ENCODE results near the gene ASCC2. TPM values are rescaled to one million over a fixed set of nuclear protein-coding genes. Genes with fewer than 3 reads are reported as not detected.
"Not testable (repeated sequence)": the region's sequence is repeated elsewhere in the genome, so short reads cannot be mapped to it uniquely, and the experiment has no call there.

ASCC2 gene
- total and polyA plus RNA-seq, 4 donors = 21.2 to 58.0 (median 39.6) TPM

DNA sequence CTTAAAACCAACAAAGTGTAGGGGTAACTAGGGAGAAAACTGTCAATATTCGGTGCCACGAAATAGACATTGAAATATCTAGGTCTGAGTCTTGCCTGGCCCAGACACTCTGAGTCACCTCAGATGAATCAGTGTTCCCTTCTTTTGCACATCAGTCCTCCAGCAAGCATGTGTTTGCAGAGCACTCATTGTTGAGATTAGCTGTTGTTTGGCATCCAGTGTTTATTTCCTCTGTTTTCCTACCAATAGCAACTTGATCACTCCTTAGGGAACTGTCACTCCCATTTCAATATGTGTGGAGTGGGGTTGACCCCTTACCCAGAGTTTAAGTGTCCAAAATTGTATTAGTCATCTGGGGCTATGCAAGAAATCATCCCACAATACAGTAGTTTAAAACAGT is 4.7 kb upstream of the ASCC2 start:
- no peaks in the 10 kb centered on the region for H3K9me3 ChIP-seq (ENCODE audit: control insufficient read depth, low read length)
- no peaks in the 10 kb centered on the region for H3K27me3 ChIP-seq (ENCODE audit: control insufficient read depth in 1 of 2, insufficient read depth in 2 of 2, low read length in 1 of 2)
- no peak for DNase-seq
- H3K4me3 ChIP-seq (ENCODE audit: low read length in 2 of 2) = no peak overlapping the region
- intact Hi-C loops (cut with DNase I) = no loop called here
- no peak overlapping the region for H3K27ac ChIP-seq (ENCODE audit: low read depth in 1 of 2, low read length in 2 of 2)
- H3K4me1 ChIP-seq (ENCODE audit: control insufficient read depth in 1 of 2, insufficient read depth in 2 of 2, low read length in 2 of 2) = no peaks in the 10 kb centered on the region
- no peak for ATAC-seq (ENCODE audit: low FRiP score)
- 48 to 63% methylated on average over 2 of the region's 2 CpGs for WGBS, 2 donors
- H3K36me3 ChIP-seq (ENCODE audit: control insufficient read depth in 1 of 2, insufficient read depth in 2 of 2, low read length in 1 of 2) = no peaks in the 10 kb centered on the region

DNA sequence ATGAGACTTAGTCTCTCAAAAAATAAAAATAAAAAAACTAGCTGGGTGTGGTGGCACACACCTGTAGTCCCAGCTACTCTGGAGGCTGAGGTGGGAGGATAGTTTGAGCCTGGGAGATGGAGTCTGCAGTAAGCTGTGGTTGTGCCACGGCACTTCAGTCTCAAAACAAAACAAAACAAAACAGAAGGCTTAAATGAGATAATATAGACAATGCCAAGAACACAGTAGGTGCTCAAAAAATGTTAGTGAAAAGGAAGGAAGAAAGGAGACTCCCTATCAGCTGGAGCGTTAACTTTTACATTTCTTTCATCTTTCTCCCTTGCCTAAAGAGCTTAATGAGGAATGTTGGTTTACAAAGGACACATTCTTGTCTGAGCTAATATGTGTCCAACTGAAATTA is 4.1 kb upstream of the ASCC2 start:
- 79 to 86% methylated on average over 2 of the region's 2 CpGs for WGBS, 2 donors
- Histone ChIP-seq H3K27ac (ENCODE audit: low read depth in 1 of 2, low read length in 2 of 2) (no peak overlapping the region), H3K27me3 (ENCODE audit: control insufficient read depth in 1 of 2, insufficient read depth in 2 of 2, low read length in 1 of 2) (no peaks in the 10 kb centered on the region), H3K4me3 (ENCODE audit: low read length in 2 of 2) (no peak overlapping the region), H3K4me1 (ENCODE audit: control insufficient read depth in 1 of 2, insufficient read depth in 2 of 2, low read length in 2 of 2) (no peaks in the 10 kb centered on the region), H3K9me3 (ENCODE audit: control insufficient read depth, low read length) (no peaks in the 10 kb centered on the region), H3K36me3 (ENCODE audit: control insufficient read depth in 1 of 2, insufficient read depth in 2 of 2, low read length in 1 of 2) (no peaks in the 10 kb centered on the region)
- DNase-seq (no peak), ATAC-seq (ENCODE audit: low FRiP score) (no peak)
- intact Hi-C loops (cut with DNase I) = no loop called here

DNA sequence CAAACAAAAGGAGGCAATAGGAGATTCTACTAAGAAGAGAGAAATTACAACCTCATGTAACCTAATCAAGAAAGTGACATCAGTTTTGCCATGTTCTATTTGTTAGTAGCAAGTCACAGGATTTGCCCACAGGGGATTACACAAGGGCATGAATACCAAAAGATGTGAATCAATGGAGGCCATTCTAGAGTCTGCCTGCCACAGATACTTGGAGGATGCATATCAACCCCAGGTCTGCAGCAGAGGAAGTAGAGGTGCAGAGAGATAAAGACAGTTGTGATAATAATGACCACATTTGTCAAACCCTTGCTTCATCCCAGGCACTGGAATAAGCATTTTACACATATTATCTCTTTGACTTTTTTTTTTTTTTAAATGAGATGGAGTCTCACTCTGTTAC is 2.4 kb upstream of the ASCC2 start:
- Histone ChIP-seq H3K4me1 (ENCODE audit: control insufficient read depth in 1 of 2, insufficient read depth in 2 of 2, low read length in 2 of 2) (no peaks in the 10 kb centered on the region), H3K9me3 (ENCODE audit: control insufficient read depth, low read length) (no peaks in the 10 kb centered on the region), H3K36me3 (ENCODE audit: control insufficient read depth in 1 of 2, insufficient read depth in 2 of 2, low read length in 1 of 2) (no peaks in the 10 kb centered on the region), H3K4me3 (ENCODE audit: low read length in 2 of 2) (no peak overlapping the region), H3K27ac (ENCODE audit: low read depth in 1 of 2, low read length in 2 of 2) (no peak overlapping the region), H3K27me3 (ENCODE audit: control insufficient read depth in 1 of 2, insufficient read depth in 2 of 2, low read length in 1 of 2) (no peaks in the 10 kb centered on the region)
- ATAC-seq (ENCODE audit: low FRiP score) = no peak
- DNase-seq = no peak
- intact Hi-C loops (cut with DNase I) = no loop called here

DNA sequence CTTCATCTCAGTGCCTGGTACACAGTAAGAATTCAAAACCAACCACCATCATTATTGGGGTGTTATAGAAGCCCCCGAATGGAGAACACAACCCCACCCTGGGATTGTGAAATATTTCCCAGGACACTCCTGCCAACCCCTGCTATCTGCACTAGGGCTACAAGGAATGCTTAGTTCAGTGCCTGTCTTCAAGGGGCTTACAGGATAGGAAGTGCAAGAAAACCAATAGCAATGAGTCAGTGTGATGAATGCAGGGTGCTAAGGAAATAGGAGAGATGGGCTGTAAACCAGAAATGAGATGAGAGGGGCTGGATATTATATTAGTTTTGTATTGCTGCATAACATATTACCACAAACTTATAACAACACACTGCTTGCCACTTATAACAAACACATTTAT is 965 bp upstream of the ASCC2 start:
- Histone ChIP-seq H3K27ac (ENCODE audit: low read depth in 1 of 2, low read length in 2 of 2) (no peak overlapping the region), H3K4me3 (ENCODE audit: low read length in 2 of 2) (peak overlapping the region in 1 of 2 donors; percentile 92), H3K36me3 (ENCODE audit: control insufficient read depth in 1 of 2, insufficient read depth in 2 of 2, low read length in 1 of 2) (no peaks in the 10 kb centered on the region), H3K4me1 (ENCODE audit: control insufficient read depth in 1 of 2, insufficient read depth in 2 of 2, low read length in 2 of 2) (no peaks in the 10 kb centered on the region), H3K27me3 (ENCODE audit: control insufficient read depth in 1 of 2, insufficient read depth in 2 of 2, low read length in 1 of 2) (no peaks in the 10 kb centered on the region), H3K9me3 (ENCODE audit: control insufficient read depth, low read length) (no peaks in the 10 kb centered on the region)
- intact Hi-C loops (cut with DNase I) = loop anchor here (5.0 kb wide), 2 partner anchors 163 to 168 kb away; no protein-coding TSS in a partner anchor
- DNase-seq (no peak), ATAC-seq (ENCODE audit: low FRiP score) (no peak)
- 83 to 87% methylated on average over 1 of the region's 1 CpG for WGBS, 2 donors

DNA sequence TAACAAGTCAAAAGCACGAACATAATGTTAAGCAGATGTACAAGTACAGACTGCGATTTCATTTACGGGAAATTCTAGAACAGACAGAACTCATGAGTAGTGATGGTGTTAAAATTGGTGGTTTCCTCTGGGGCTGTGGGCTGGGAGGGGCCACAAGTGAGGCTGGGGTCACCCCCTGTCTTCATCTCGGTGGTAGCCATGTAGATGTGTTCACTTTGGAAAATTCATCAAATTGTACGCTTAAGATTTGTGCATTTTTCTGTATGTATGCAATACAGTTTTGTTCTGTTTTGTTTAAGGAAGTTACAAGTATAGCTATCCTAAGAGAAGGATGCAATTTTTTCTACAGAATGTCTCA is 504 bp upstream of the ASCC2 start:
- ATAC-seq (ENCODE audit: low FRiP score) = peak; percentile 19
- no peak overlapping the region for H3K27ac ChIP-seq (ENCODE audit: low read depth in 1 of 2, low read length in 2 of 2)
- no peak for DNase-seq
- no peaks in the 10 kb centered on the region for H3K9me3 ChIP-seq (ENCODE audit: control insufficient read depth, low read length)
- peak overlapping the region; percentile 28 to 92 for H3K4me3 ChIP-seq (ENCODE audit: low read length in 2 of 2)
- 18 to 21% methylated on average over 5 of the region's 5 CpGs for WGBS, 2 donors
- H3K27me3 ChIP-seq (ENCODE audit: control insufficient read depth in 1 of 2, insufficient read depth in 2 of 2, low read length in 1 of 2) = no peaks in the 10 kb centered on the region
- intact Hi-C loops (cut with DNase I) = loop anchor here (5.0 kb wide), 2 partner anchors 164 to 169 kb away; no protein-coding TSS in a partner anchor
- no peaks in the 10 kb centered on the region for H3K4me1 ChIP-seq (ENCODE audit: control insufficient read depth in 1 of 2, insufficient read depth in 2 of 2, low read length in 2 of 2)
- no peaks in the 10 kb centered on the region for H3K36me3 ChIP-seq (ENCODE audit: control insufficient read depth in 1 of 2, insufficient read depth in 2 of 2, low read length in 1 of 2)

DNA sequence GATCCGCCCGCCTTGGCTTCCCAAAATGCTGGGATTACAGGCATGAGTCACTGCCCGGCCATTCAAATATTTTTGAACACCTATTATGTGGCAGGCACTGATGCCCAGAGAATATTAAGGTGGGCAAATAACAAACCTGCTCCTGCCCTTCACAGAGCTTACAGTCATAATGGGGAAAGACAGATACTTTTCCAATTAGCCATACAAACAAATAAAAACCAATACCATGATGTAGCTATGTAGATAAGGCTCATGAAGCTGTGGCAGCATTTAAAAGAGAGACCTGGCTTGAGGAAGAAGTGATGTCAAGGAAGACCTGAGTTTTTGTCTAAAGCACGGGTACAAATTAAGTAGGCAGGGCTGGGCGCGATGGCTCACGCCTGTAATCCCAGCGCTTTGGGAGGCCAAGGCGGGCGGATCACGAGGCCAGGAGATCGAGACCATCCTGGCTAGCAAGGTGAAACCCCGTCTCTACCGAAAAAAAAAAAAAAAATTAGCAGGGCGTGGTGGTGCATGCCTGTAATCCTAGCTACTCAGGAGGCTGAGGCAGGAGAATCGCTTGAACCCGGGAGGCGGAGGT is 1.2 kb downstream of the ASCC2 start:
- not testable (repeated sequence) for H3K27me3 ChIP-seq (ENCODE audit: control insufficient read depth in 1 of 2, insufficient read depth in 2 of 2, low read length in 1 of 2); ATAC-seq (ENCODE audit: low FRiP score); H3K9me3 ChIP-seq (ENCODE audit: control insufficient read depth, low read length); H3K4me1 ChIP-seq (ENCODE audit: control insufficient read depth in 1 of 2, insufficient read depth in 2 of 2, low read length in 2 of 2); DNase-seq; H3K4me3 ChIP-seq (ENCODE audit: low read length in 2 of 2); H3K27ac ChIP-seq (ENCODE audit: low read depth in 1 of 2, low read length in 2 of 2); H3K36me3 ChIP-seq (ENCODE audit: control insufficient read depth in 1 of 2, insufficient read depth in 2 of 2, low read length in 1 of 2)
- intact Hi-C loops (cut with DNase I) = loop anchor here (5.0 kb wide), 2 partner anchors 165 to 170 kb away; no protein-coding TSS in a partner anchor
- 94% methylated on average over 18 of the region's 18 CpGs for WGBS, 2 donors

DNA sequence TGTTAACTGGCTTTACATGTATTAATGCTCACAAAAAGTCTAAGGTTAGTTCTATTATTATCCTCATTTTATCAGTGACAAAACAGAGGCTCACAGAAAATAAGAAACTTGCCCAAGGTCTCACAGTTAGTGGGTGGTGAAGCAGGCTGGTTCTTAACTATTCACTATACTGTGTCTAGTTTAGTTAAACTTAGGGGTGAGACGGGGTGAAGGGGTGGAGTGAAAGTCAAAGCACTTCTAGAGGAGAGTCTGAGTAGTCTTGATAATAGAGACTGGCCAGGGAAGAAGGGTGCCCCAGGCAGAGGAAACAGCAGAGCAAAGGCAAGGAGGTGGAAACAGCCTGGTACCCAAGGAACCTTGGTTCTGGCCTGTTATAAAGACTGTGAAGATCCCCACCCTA is 4.0 kb downstream of the ASCC2 start:
- intact Hi-C loops (cut with DNase I) = no loop called here
- H3K27ac ChIP-seq (ENCODE audit: low read depth in 1 of 2, low read length in 2 of 2) = no peak overlapping the region
- H3K9me3 ChIP-seq (ENCODE audit: control insufficient read depth, low read length) = no peaks in the 10 kb centered on the region
- no peak for DNase-seq
- H3K4me1 ChIP-seq (ENCODE audit: control insufficient read depth in 1 of 2, insufficient read depth in 2 of 2, low read length in 2 of 2) = no peaks in the 10 kb centered on the region
- no peaks in the 10 kb centered on the region for H3K27me3 ChIP-seq (ENCODE audit: control insufficient read depth in 1 of 2, insufficient read depth in 2 of 2, low read length in 1 of 2)
- ATAC-seq (ENCODE audit: low FRiP score) = no peak
- 84 to 90% methylated on average over 1 of the region's 1 CpG for whole genome bisulfite sequencing, 2 donors
- peaks cover 1 to 4% of the 10 kb centered on the region in 2 donors for H3K36me3 ChIP-seq (ENCODE audit: control insufficient read depth in 1 of 2, insufficient read depth in 2 of 2, low read length in 1 of 2)
- no peak overlapping the region for H3K4me3 ChIP-seq (ENCODE audit: low read length in 2 of 2)

DNA sequence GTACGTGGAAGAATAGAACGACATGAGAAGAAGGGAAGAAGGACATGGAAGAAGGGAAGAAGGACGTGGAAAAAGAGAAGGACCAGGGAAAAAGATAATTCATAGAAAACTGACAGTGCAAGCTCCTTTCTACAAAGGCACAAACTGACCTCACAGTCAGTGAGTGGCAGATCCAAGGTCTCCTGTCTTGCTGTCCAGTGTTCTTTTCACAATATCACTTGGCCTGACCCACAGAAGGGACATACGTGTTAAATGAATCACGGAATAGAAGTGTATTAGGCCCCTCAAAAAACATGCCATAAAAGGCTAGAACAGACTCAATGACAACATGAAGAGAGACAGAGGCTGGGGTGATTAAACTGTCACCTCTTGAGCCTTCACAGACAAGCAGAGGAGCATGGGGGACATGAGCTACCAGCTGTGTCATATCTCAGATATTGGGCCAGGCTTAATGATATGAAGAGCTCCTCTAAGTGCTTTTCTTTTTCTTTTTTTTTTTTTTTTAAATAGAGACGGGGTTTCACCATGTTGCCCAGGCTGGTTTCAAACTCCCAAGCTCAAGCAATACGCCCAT is 4.6 kb downstream of the ASCC2 start:
- Histone ChIP-seq H3K36me3 (ENCODE audit: control insufficient read depth in 1 of 2, insufficient read depth in 2 of 2, low read length in 1 of 2) (peaks cover 1 to 4% of the 10 kb centered on the region in 2 donors), H3K4me1 (ENCODE audit: control insufficient read depth in 1 of 2, insufficient read depth in 2 of 2, low read length in 2 of 2) (no peaks in the 10 kb centered on the region), H3K4me3 (ENCODE audit: low read length in 2 of 2) (no peak overlapping the region), H3K9me3 (ENCODE audit: control insufficient read depth, low read length) (no peaks in the 10 kb centered on the region), H3K27me3 (ENCODE audit: control insufficient read depth in 1 of 2, insufficient read depth in 2 of 2, low read length in 1 of 2) (no peaks in the 10 kb centered on the region), H3K27ac (ENCODE audit: low read depth in 1 of 2, low read length in 2 of 2) (no peak overlapping the region)
- ATAC-seq (ENCODE audit: low FRiP score) (no peak), DNase-seq (no peak)
- WGBS, 2 donors = 83 to 86% methylated on average over 6 to 7 of the region's 7 CpGs
- intact Hi-C loops (cut with DNase I) = no loop called here

DNA sequence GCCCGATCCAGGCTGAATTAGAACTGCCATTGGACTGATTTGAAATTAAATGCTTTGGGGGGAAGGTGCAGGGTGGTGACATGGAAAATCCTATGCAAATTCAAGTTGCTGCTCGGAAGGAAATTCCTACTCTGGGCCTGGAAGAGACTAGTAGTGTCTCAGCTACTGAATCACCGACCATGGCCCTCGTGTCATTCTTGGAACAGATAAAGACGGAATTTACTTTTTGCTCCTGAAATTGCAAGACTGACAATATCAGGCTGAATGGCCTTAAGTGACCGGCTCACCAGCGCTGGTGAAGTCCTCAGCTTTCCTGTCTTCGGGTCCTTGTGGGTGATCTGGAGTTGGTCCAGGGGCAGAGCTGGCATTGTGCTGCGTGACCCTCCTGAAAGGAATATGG is 6.1 kb downstream of the ASCC2 start:
- intact Hi-C loops (cut with DNase I) = no loop called here
- Histone ChIP-seq H3K4me1 (ENCODE audit: control insufficient read depth in 1 of 2, insufficient read depth in 2 of 2, low read length in 2 of 2) (no peaks in the 10 kb centered on the region), H3K27me3 (ENCODE audit: control insufficient read depth in 1 of 2, insufficient read depth in 2 of 2, low read length in 1 of 2) (no peaks in the 10 kb centered on the region), H3K27ac (ENCODE audit: low read depth in 1 of 2, low read length in 2 of 2) (no peak overlapping the region), H3K9me3 (ENCODE audit: control insufficient read depth, low read length) (no peaks in the 10 kb centered on the region), H3K4me3 (ENCODE audit: low read length in 2 of 2) (no peak overlapping the region), H3K36me3 (ENCODE audit: control insufficient read depth in 1 of 2, insufficient read depth in 2 of 2, low read length in 1 of 2) (peaks cover 1 to 4% of the 10 kb centered on the region in 2 donors)
- 88 to 95% methylated on average over 9 of the region's 9 CpGs for WGBS, 2 donors
- ATAC-seq (ENCODE audit: low FRiP score) (no peak), DNase-seq (no peak)
